HG02840 (cell line): Measurements from ENCODE around the gene ZAR1L.

Experiments
- ATAC-seq: cut with Tn5 transposase; IDR thresholded peaks from one replicate; pipeline ENCODE4 v1.9.1; 2021; ENCODE audit warnings: mild to moderate bottlenecking, moderate library complexity, moderate number of reproducible peaks; ENCODE audit not compliant: unreplicated experiment, low FRiP score

Gene ZAR1L

GRCh38 chr13:32305646-32306045 is 9.5 kb downstream of the ZAR1L start:
- no peak for ATAC-seq

DNA sequence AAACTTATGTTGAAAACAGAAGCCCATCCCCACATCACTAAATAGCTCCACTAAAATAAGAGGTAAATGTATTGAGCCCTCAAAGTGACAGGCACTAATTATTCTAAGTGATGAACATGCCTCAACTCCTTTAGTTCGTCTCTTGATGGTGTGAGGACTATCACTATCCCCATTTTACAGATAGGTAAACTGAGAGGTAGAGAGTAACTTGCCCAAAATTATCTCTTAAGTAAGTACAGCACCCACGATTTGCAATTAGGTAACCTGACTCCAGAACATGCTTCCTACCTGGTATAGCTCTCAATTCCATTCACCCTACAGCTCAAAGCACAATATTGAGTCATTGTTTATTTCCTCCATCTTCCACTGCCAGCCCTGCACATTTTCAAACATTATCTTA is 12.7 kb downstream of the ZAR1L start:
- ATAC-seq: no peak

- no peak for ATAC-seq
Measured at GRCh38 chr13:32300920-32301319, 14.2 kb downstream of the ZAR1L start.

DNA sequence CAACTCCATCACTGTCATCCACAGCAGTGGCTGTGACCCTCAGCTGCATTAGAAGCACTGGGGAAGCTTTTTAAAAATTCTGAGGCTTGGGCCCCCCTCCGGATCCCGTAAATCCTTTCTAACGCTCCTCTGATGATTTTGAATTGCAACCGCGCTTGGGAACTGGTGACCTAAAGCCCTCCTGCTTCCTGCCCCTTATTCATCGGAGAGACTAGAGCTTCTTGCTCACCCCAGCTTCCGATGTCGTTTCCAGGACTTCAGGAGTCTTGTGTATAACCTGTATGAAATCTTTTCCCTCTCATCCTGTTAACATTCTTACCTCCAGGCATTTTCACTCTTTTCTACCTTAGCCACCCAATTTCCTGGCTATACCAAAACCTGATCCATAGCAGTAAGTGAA is 14.8 kb downstream of the ZAR1L start:
- no peak for ATAC-seq

DNA sequence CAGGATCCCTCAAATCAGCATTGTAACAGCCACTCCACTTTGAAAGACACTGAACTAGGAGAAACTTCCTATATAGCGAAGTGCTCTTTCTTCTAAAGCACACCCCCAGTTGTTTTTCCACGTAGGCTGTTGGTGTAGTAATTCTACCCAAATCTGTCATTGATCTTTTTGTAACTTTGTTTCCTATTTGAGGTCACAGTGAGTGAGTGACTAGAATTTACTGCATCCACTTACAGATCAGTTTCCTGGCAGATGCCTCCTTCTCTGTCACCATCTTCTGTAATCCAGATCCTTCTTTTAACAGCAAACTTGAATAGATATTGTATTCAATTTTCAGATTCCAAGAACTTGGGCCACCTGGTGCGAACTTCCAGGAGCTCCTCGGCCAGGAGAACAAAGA is 15.3 kb downstream of the ZAR1L start:
- ATAC-seq: no peak

GRCh38 chr13:32298695-32299094 is 16.5 kb downstream of the ZAR1L start:
- ATAC-seq: no peak

- no peak for ATAC-seq
Measured at GRCh38 chr13:32297206-32297605, 18.0 kb downstream of the ZAR1L start.

- no peak for ATAC-seq
Measured at GRCh38 chr13:32285633-32285965, 29.6 kb downstream of the ZAR1L start.

DNA sequence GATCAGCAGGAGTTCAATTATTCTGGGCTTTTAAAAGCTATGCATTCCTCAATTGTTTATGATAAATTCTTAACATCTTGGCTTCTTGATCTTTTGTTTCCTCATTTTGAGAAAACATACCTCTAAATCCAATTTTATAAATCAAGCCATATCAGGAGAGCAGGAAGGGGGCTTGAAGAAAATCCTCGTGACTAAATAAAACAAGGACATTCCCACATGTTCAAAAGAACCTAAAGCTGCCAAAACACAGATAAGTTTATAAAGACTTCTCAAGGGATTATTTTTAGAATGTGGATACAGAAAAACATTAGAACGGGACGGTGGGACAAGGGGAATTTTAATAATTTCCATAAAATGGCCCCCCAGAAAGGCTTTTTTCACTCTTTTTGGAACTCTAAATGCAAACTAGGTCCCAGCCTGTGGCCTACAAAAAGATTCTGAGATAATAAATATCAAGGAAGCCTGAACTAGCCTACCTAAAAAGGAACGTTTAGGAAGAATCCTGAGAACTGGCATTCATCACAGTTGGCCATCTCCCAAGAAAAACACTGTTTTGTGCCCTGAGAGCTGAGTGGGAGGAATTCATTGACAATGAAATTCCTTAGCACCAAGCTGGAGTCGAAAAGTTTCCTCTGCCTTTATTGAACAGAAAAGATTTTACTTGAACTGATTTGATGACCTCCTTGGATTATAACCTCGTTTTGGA is 30.1 kb downstream of the ZAR1L start:
- no peak for ATAC-seq

DNA sequence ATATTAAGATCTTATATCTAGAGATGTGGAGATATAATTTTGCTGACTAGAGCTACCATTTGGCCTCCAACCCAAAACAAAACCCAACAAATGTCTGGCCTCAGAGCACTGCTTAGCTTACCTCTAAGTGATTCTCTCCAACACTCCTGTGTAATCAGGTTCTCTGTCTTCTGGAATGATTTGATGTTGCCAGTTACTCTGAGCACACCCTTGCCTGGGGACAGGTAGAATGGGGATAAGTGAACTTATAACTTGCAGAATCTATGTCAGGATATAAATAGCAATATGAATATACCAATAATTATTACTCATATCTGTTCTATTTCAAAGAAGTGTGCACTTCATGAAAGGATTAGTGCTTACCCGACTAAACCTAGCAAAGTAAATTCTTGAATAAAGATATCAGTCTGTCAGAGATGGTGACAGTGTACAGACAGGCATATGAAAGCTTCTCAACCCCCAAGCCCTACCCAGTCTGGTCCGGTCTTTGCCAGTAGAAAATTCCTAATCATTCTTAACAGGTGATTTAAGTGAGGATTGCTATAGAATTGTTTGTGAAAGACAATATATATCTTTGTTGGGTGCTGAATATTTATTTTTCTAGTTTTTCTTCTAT is 33.0 kb downstream of the ZAR1L start:
- no peak for ATAC-seq

- no peak for ATAC-seq
Measured at GRCh38 chr13:32281096-32281495, 34.1 kb downstream of the ZAR1L start.

- ATAC-seq: no peak
Measured at GRCh38 chr13:32278426-32278825, 36.7 kb downstream of the ZAR1L start.

GRCh38 chr13:32277839-32278238 is 37.3 kb downstream of the ZAR1L start:
- no peak for ATAC-seq

DNA sequence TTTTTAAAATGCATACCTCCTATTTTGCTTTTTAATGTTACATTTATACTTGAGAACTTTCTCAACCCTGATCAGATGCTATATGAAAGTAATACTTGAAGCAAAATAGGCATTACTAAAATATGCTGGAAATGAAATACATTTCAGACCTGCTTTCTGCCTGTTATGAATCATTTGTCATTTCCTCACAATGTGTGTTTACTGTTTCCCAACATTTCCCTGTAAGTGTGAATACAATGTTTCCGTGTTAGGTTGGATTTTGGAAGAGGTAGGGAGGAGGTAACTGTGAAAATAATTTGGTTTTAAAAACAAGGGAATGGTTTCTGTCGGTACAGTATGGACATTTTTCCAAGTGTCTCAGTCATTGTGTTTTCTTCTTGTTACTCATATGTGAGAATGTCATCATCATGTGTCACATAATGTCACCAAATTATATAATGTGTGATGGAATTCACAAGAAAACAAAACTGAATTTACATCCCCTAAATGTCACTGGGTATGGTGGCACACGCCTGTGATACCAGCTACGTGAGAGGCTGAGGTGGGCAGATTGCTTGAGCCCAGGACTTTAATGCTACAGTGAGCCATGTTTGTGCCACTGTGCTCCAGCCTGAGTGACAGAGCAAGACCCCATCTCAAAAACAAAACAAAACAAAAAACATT is 43.0 kb downstream of the ZAR1L start:
- no peak for ATAC-seq

- no peak for ATAC-seq
Measured at GRCh38 chr13:32267836-32268439, 47.2 kb downstream of the ZAR1L start.

- no peak for ATAC-seq
Measured at GRCh38 chr13:32266130-32266529, 49.0 kb downstream of the ZAR1L start.

GRCh38 chr13:32265726-32266125 is 49.4 kb downstream of the ZAR1L start:
- ATAC-seq: no peak

- ATAC-seq: no peak
Measured at GRCh38 chr13:32264407-32264806, 50.8 kb downstream of the ZAR1L start.

DNA sequence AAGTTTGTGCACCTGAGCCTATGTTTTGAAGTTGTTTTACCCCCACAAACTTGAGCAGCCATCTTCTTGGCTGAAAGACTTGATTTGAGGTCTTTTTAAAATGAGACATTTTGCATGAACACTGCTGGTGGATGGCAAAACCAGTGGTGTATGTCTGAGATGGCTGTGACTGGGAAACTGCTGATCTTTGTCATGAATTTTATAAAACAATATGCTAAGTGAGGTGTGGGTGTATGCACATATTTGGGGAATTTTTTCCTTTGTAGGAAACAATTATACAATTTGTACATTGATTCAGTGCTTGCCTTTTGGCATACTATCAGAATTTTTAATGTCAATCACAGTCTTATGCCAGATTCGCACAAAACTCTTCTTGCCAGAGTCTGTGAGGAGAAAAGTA is 52.5 kb downstream of the ZAR1L start:
- ATAC-seq: no peak

- ATAC-seq: no peak
Measured at GRCh38 chr13:32262165-32262564, 53.0 kb downstream of the ZAR1L start.

- no peak for ATAC-seq
Measured at GRCh38 chr13:32261567-32261966, 53.6 kb downstream of the ZAR1L start.

DNA sequence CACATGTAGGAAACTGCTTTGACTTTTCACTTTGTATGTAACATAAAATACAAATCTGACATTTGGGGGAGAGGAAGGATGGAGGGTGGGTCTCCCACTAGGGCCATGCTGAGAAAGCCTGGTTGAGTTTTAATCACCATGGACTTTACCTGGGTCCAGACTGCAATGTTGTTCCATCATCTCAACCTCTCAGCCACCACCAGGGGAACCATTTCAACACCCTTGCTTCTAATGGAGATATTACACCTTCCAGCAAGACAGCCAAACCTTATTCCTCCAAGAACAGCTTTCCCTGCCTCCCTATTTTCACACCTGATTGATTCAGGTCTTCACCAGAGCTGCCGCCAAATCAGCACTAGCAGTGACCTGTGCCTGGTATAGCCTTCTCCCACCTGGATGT is 56.0 kb downstream of the ZAR1L start:
- ATAC-seq: no peak
